HCT116 (cell line): Measurements from ENCODE around the gene SERPINH1. TPM values are rescaled to one million over a fixed set of nuclear protein-coding genes. Genes with fewer than 3 reads are reported as not detected.

Experiments
- ATAC-seq: fragments of 200-7000 bp; cut with Tn5 transposase; 2 replicates; pipeline ENCODE4 v1.9.1; 2020; ENCODE audit warnings: mild to moderate bottlenecking, moderate library complexity
- BruUV-seq: library from RNA; stranded (reverse); fragments of 400-500 nt; replicated peaks from 2 replicates; lab custom pipeline; 2021; lab: Mats Ljungman, UMichigan
- CTCF ChIA-PET: fragments of 300-600 bp; sonication (Branson Sonifier 250); formaldehyde crosslinking; loops from one replicate; lab custom pipeline; 2021; ENCODE audit warnings: antibody characterized with exemption; lab: Charles Lee
- POLR2A ChIA-PET: fragments of 300-600, 350-600 bp; sonication (Branson Sonifier 250); formaldehyde crosslinking; loops from one replicate; lab custom pipeline; 2021; ENCODE audit warnings: antibody characterized with exemption; lab: Charles Lee
- RAD21 ChIA-PET, 2 experiments: fragments of 300-600 bp; sonication (Branson Sonifier 250); formaldehyde crosslinking; loops; one replicate each; lab custom pipeline; 2023; ENCODE audit warnings: low total read pairs in 2 of 2; ENCODE audit not compliant: uncharacterized antibody in 2 of 2, unreplicated experiment in 2 of 2, low non-redundant PET in 1 of 2; lab: Charles Lee
- DNase-seq: peaks from one replicate; pipeline ENCODE4 v3.0.0-alpha.2; 2010; ENCODE audit warnings: low read depth, low spot score
- H2AFZ ChIP-seq: fragments of 200-600 bp; shearing (Covaris generic), sonication (generic); 2 replicates; pipeline ENCODE4 v1.6.1; 2017; ENCODE audit warnings: low read depth, mixed run types, mixed read lengths, antibody characterized with exemption, low read length; ENCODE audit not compliant: poor library complexity, severe bottlenecking
- H3K27ac ChIP-seq: 2 replicates; pipeline ENCODE4 v1.5.1; 2012; ENCODE audit warnings: low read depth, low read length
- H3K27me3 ChIP-seq: fragments of 200-600 bp; sonication (generic); 2 replicates; pipeline ENCODE4 v1.6.1; 2016; ENCODE audit warnings: mixed run types, low read length, mixed read lengths; ENCODE audit not compliant: insufficient read depth
- H3K36me3 ChIP-seq, 2 experiments: fragments of 200-500 bp in 1 of 2; fragments of 200-600 bp in 1 of 2; sonication (Bioruptor generic) in 1 of 2; sonication (generic) in 1 of 2; 2 replicates each; pipeline versions ENCODE4 v1.5.1 to v1.6.1; 2014 to 2016; ENCODE audit warnings: low read length in 2 of 2, inconsistent platforms in 1 of 2, mixed read lengths in 1 of 2, mixed run types in 1 of 2; ENCODE audit not compliant: insufficient read depth in 2 of 2, control insufficient read depth in 1 of 2
- H3K4me1 ChIP-seq, 2 experiments: fragments of 200-600 bp in 1 of 2; sonication (generic) in 1 of 2; 2 replicates each; pipeline versions ENCODE4 v1.5.1 to v1.6.1; 2012 to 2017; ENCODE audit warnings: low read length in 2 of 2, inconsistent platforms in 1 of 2, mild to moderate bottlenecking in 1 of 2, mixed read lengths in 1 of 2, mixed run types in 1 of 2, moderate library complexity in 1 of 2; ENCODE audit not compliant: insufficient read depth in 2 of 2, control insufficient read depth in 1 of 2
- H3K4me2 ChIP-seq: fragments of 200-600 bp; sonication (generic); 2 replicates; pipeline ENCODE4 v1.6.1; 2017; ENCODE audit warnings: mixed run types, low read length, mixed read lengths
- H3K4me3 ChIP-seq, 2 experiments: fragments of 200-600 bp in 1 of 2; sonication (generic) in 1 of 2; replicated peaks in 1 of 2; 2 replicates each; pipeline ENCODE4 v1.5.1; 2011 to 2016; ENCODE audit warnings: low read length in 2 of 2, control low read depth in 1 of 2, low read depth in 1 of 2, mild to moderate bottlenecking in 1 of 2, mixed read lengths in 1 of 2, mixed run types in 1 of 2
- H3K79me2 ChIP-seq: fragments of 200-600 bp; sonication (generic); 2 replicates; pipeline ENCODE4 v1.6.1; 2017; ENCODE audit warnings: mild to moderate bottlenecking, mixed run types, low read length, moderate library complexity, mixed read lengths; ENCODE audit not compliant: insufficient read depth
- H3K9ac ChIP-seq: fragments of 200-600 bp; sonication (generic); 2 replicates; pipeline ENCODE4 v1.6.1; 2016; ENCODE audit warnings: low read length, mixed read lengths
- H3K9me2 ChIP-seq: fragments of 200-600 bp; sonication (generic), shearing (Covaris generic); 2 replicates; pipeline ENCODE4 v1.6.1; 2017; ENCODE audit warnings: mixed run types, mild to moderate bottlenecking, moderate library complexity; ENCODE audit not compliant: insufficient read depth
- H3K9me3 ChIP-seq, 2 experiments: fragments of 200-500 bp in 1 of 2; fragments of 200-600 bp in 1 of 2; sonication (Bioruptor generic) in 1 of 2; sonication (generic) in 1 of 2; 2 replicates each; pipeline ENCODE4 v1.6.1; 2014 to 2017; ENCODE audit warnings: low read length in 2 of 2, mixed read lengths in 2 of 2, inconsistent platforms in 1 of 2, low read depth in 1 of 2, mild to moderate bottlenecking in 1 of 2, mixed run types in 1 of 2, moderate library complexity in 1 of 2; ENCODE audit not compliant: control insufficient read depth in 1 of 2, insufficient read depth in 1 of 2
- H4K20me1 ChIP-seq: fragments of 200-600 bp; sonication (generic), shearing (Covaris generic); 2 replicates; pipeline ENCODE4 v1.6.1; 2017; ENCODE audit warnings: mixed run types, mild to moderate bottlenecking, moderate library complexity; ENCODE audit not compliant: insufficient read depth
- ATF3 ChIP-seq: IDR thresholded peaks from 2 replicates; pipeline ENCODE4 v1.6.1; 2012
- CTCF ChIP-seq, 3 experiments: fragments of 200-600 bp in 1 of 3; sonication (generic) in 1 of 3; IDR thresholded peaks in 2 of 3; conservative IDR thresholded peaks in 1 of 3; 2 replicates each; pipeline ENCODE4 v1.5.1; 2012 to 2017; ENCODE audit warnings: low read depth in 2 of 3, low read length in 2 of 3, antibody characterized with exemption in 1 of 3, borderline replicate concordance in 1 of 3, control low read depth in 1 of 3, mild to moderate bottlenecking in 1 of 3, mixed read lengths in 1 of 3, mixed run types in 1 of 3, moderate library complexity in 1 of 3; ENCODE audit not compliant: insufficient read depth in 1 of 3
- EGR1 ChIP-seq: IDR thresholded peaks from 2 replicates; pipeline ENCODE4 v1.6.1; 2012; ENCODE audit warnings: low read depth
- JUND ChIP-seq: IDR thresholded peaks from 2 replicates; pipeline ENCODE4 v1.6.1; 2012
- REST ChIP-seq: IDR thresholded peaks from 2 replicates; pipeline ENCODE4 v1.6.1; 2012; ENCODE audit warnings: low read depth
- SP1 ChIP-seq: IDR thresholded peaks from 2 replicates; pipeline ENCODE4 v1.6.1; 2012; ENCODE audit warnings: low read depth
- intact Hi-C: fragments of 100-400 bp; cut with micrococcal nuclease; formaldehyde crosslinking; loops from 2 replicates; pipeline ENCODE4 v1.10.0; 2022
- total RNA-seq: library from RNA; stranded (reverse); gene quantifications from one replicate; pipeline ENCODE4 v1.2.1, GENCODE V29; 2021; ENCODE audit not compliant: unreplicated experiment

The SERPINH1 gene
- total RNA-seq, 1 experiment from 2014 or later, result 84.9 TPM

GRCh38 chr11:75579841-75580240 is 17.8 kb downstream of the SERPINH1 start:
- no peak overlapping the region for H2AFZ ChIP-seq
- BruUV-seq, result no TSS peak
- H4K20me1 ChIP-seq, result no peaks in the 10 kb centered on the region
- no peak overlapping the region for H3K4me3 ChIP-seq
- H3K27ac ChIP-seq, result no peak overlapping the region
- H3K36me3 ChIP-seq, result no peaks in the 10 kb centered on the region
- peaks cover 4% of the 10 kb centered on the region; the same call in 1 of the 2 replicates for H3K27me3 ChIP-seq
- H3K9ac ChIP-seq, result no peak overlapping the region
- ChIA-PET CTCF (no interaction called here), POLR2A (no interaction called here), RAD21 (no interaction called here)
- TF ChIP-seq EGR1, result no peak
- TF ChIP-seq CTCF (IDR thresholded peaks at IDR 0.05 in 2 of 3, conservative IDR thresholded peaks at IDR 0.05 in 1 of 3; ENCODE audit: borderline replicate concordance in 1 of 3, insufficient read depth in 1 of 3, low read depth in 2 of 3, low read length in 2 of 3), result no peak
- no peak for TF ChIP-seq SP1
- H3K4me2 ChIP-seq, result no peak overlapping the region
- H3K4me1 ChIP-seq, result peaks cover 0 to 4% of the 10 kb centered on the region in 2 experiments; a peak in 1 of 4 replicates
- no peaks in the 10 kb centered on the region for H3K79me2 ChIP-seq
- intact Hi-C loops, result no loop called here
- ATAC-seq (no peak), DNase-seq (no peak)
- H3K9me2 ChIP-seq, result no peaks in the 10 kb centered on the region
- no peaks in the 10 kb centered on the region for H3K9me3 ChIP-seq

GRCh38 chr11:75582506-75582894 is 20.4 kb downstream of the SERPINH1 start:
- no peaks in the 10 kb centered on the region for H3K4me1 ChIP-seq
- H2AFZ ChIP-seq, result no peak overlapping the region

More at GRCh38 chr11:75582506-75582894, 20.4 kb downstream of the SERPINH1 start:
- RAD21 ChIA-PET, result no interaction called here
- TF ChIP-seq JUND (no peak), ATF3 (no peak), REST (no peak)
- Histone ChIP-seq H4K20me1 (no peaks in the 10 kb centered on the region), H3K27me3 (peaks cover 4% of the 10 kb centered on the region; the same call in 1 of the 2 replicates), H3K9me3 (no peaks in the 10 kb centered on the region), H3K9me2 (no peaks in the 10 kb centered on the region), H3K4me3 (no peak overlapping the region), H3K4me2 (no peak overlapping the region), H3K9ac (no peak overlapping the region), H3K79me2 (no peaks in the 10 kb centered on the region), H3K36me3 (no peaks in the 10 kb centered on the region), H3K27ac (no peak overlapping the region)
- CTCF ChIA-PET, result interaction anchor here (1.1 to 1.6 kb wide), 2 partner anchors 8 to 15 kb away, joined by 3 to 4 read pairs; no protein-coding TSS in a partner anchor
- DNase-seq (no peak), ATAC-seq (no peak)
- no TSS peak for BruUV-seq
- intact Hi-C loops, result no loop called here
- POLR2A ChIA-PET, result no interaction called here
